Neutrophil (primary cell): ENCODE measurements around the gene OOSP4B.
"Not testable (repeated sequence)": the region's sequence is repeated elsewhere in the genome, so short reads cannot be mapped to it uniquely, and the experiment has no call there.

ENCODE experiments used
- H3K27ac ChIP-seq: fragments of 200-600 bp; sonication (generic); 2 replicates; pipeline ENCODE4 v1.5.1; 2016; ENCODE audit warnings: mild to moderate bottlenecking, moderate library complexity
- H3K27me3 ChIP-seq: fragments of 200-600 bp; sonication (generic); 2 replicates; pipeline ENCODE4 v1.6.0; 2016; ENCODE audit warnings: mild to moderate bottlenecking
- H3K36me3 ChIP-seq: fragments of 200-600 bp; sonication (generic); 2 replicates; pipeline ENCODE4 v1.5.1; 2017
- H3K4me1 ChIP-seq, 2 experiments: fragments of 200-600 bp in 1 of 2; sonication (generic) in 1 of 2; 1 replicate in 1 of 2; 2 replicates in 1 of 2; pipeline versions ENCODE4 v1.5.1 to v1.6.1; 2013 to 2016; ENCODE audit warnings: low read depth in 1 of 2, low read length in 1 of 2, mild to moderate bottlenecking in 1 of 2, moderate library complexity in 1 of 2; ENCODE audit not compliant: control insufficient read depth in 1 of 2, insufficient read depth in 1 of 2
- H3K4me3 ChIP-seq, 2 experiments: fragments of 200-600 bp in 1 of 2; sonication (generic) in 1 of 2; 1 replicate in 1 of 2; 2 replicates in 1 of 2; pipeline ENCODE4 v1.5.1; 2013 to 2016; ENCODE audit warnings: low read depth in 1 of 2, low read length in 1 of 2, mild to moderate bottlenecking in 1 of 2, moderate library complexity in 1 of 2
- H3K9me3 ChIP-seq: fragments of 200-600 bp; sonication (generic); 2 replicates; pipeline ENCODE4 v1.5.1; 2016
- TF ChIP-seq, protein P1 (sequence below): fragments of 200-600 bp; sonication (generic); IDR thresholded peaks from 2 replicates; pipeline ENCODE4 v1.5.1; 2016; ENCODE audit warnings: antibody characterized with exemption

The OOSP4B gene

DNA sequence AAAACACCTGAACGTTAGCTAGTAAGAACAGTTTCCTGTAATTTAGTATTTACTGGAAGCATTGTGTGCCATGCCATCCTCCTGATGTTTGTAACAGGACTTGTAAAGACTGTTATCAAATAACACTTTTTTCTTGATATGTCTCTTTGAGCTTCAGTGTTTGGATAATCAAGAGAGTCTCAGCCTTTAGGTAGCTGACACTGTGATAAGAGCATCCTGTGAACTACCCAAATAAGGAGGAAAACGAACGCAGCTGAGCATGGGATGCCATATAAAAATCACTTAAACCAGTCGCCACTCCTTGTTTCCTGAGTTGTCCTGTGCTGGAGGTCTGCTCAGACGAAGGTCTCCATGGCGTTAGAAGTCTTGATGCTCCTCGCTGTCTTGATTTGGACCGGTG, 23.1 kb downstream of the OOSP4B start, which contains the start of gene OOSP2:
OOSP2 (plus strand) TSS at position 301 of the 400 bp plus-strand sequence; CDS start at position 352, 51 bp downstream.
- Histone ChIP-seq H3K4me3 (no peak within 1 kb of the TSS), H3K4me1 (peaks cover 10 to 15% of the 10 kb centered on the region in 2 experiments), H3K27me3 (no peaks in the 10 kb centered on the region), H3K9me3 (no peaks in the 10 kb centered on the region), H3K36me3 (no peaks in the 10 kb centered on the region), H3K27ac (no peak within 1 kb of the TSS)
- TF ChIP-seq, protein P1, sequence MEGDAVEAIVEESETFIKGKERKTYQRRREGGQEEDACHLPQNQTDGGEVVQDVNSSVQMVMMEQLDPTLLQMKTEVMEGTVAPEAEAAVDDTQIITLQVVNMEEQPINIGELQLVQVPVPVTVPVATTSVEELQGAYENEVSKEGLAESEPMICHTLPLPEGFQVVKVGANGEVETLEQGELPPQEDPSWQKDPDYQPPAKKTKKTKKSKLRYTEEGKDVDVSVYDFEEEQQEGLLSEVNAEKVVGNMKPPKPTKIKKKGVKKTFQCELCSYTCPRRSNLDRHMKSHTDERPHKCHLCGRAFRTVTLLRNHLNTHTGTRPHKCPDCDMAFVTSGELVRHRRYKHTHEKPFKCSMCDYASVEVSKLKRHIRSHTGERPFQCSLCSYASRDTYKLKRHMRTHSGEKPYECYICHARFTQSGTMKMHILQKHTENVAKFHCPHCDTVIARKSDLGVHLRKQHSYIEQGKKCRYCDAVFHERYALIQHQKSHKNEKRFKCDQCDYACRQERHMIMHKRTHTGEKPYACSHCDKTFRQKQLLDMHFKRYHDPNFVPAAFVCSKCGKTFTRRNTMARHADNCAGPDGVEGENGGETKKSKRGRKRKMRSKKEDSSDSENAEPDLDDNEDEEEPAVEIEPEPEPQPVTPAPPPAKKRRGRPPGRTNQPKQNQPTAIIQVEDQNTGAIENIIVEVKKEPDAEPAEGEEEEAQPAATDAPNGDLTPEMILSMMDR: no peak

DNA sequence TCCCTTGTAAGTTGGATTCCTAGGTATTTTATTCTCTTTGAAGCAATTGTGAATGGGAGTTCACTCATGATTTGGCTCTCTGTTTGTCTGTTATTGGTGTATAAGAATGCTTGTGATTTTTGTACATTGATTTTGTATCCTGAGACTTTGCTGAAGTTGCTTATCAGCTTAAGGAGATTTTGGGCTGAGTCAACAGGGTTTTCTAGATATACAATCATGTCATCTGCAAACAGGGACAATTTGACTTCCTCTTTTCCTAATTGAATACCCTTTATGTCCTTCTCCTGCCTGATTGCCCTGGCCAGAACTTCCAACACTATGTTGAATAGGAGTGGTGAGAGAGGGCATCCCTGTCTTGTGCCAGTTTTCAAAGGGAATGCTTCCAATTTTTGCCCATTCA, 33.4 kb downstream of the OOSP4B start:
- not testable (repeated sequence) for H3K27me3 ChIP-seq, H3K36me3 ChIP-seq, H3K4me3 ChIP-seq, H3K27ac ChIP-seq, H3K9me3 ChIP-seq
- peaks cover 13 to 15% of the 10 kb centered on the region in 2 experiments for H3K4me1 ChIP-seq

DNA sequence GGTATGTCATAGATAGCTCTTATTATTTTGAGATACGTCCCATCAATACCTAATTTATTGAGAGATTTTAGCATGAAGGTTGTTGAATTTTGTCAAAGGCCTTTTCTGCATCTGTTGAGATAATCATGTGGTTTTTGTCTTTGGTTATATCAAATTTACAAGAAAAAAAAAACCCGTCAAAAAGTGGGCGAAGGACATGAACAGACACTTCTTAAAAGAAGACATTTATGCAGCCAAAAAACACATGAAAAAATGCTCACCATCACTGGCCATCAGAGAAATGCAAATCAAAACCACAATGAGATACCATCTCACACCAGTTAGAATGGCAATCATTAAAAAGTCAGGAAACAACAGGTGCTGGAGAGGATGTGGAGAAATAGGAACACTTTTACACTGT, 33.9 kb downstream of the OOSP4B start:
- H3K36me3 ChIP-seq, H3K4me3 ChIP-seq, H3K27me3 ChIP-seq, H3K27ac ChIP-seq, H3K9me3 ChIP-seq: not testable (repeated sequence)
- peaks cover 17 to 19% of the 10 kb centered on the region in 2 experiments for H3K4me1 ChIP-seq

DNA sequence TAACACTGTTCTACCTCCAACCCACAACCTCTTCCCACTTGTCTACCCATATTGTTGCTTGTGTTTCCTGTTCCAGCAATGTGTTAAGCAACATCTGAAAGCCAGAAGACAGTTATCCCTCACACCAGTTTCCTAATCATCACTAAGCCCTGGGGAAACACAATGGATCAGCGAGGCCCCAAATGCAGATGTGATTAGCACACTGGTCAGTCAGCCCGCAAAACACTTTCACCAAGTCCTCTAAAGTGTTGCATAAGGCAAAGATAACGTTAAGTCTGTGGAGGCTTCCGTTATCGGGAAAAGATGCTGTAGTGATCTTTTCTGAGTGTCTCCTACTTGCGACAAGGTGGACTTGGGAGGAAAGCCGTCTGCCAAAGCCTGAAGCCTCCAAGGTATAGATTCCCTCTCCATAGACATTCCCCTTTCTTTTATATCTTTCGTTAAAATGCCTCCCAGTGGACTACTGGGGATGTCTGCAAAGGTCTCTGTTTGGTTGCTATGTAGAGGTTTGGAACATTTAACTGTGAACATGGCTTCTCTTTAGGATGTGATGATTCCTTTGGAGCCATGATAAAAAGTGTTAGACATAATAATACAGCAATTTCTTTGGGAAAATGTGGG, 39.5 kb downstream of the OOSP4B start, which contains the start of gene MS4A3:
MS4A3 (plus strand) TSS at position 317 of the 621 bp plus-strand sequence. CDS start 4,496 bp downstream, outside the sequence.
- H3K4me1 ChIP-seq: peaks cover 61 to 75% of the 10 kb centered on the region in 2 experiments
- peak within 1 kb of the TSS; percentile 73 for H3K27ac ChIP-seq
- H3K9me3 ChIP-seq: no peaks in the 10 kb centered on the region
- peak within 1 kb of the TSS; percentile 9 to 40 for H3K4me3 ChIP-seq
- H3K36me3 ChIP-seq: no peaks in the 10 kb centered on the region
- TF ChIP-seq, protein P1: no peak
- H3K27me3 ChIP-seq: no peaks in the 10 kb centered on the region

DNA sequence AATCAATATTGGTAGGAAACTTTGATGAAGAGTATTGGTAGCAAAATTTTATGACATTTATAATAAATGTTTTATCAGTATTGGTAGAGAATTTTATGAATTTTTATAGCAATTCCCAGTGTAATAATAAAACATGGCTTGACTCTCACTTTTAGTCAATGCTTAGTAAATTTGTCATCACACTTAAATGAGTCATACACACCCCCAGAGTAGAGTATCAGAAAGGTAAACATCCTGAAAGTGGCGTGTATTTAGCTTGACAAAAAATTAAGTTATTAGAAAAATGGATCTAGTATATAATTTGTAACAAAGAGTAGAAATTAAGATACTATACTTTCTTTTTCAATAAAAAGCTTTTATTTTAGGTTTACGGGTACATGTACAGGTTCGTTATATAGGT, 42.1 kb downstream of the OOSP4B start:
- Histone ChIP-seq H3K4me3 (no peak overlapping the region), H3K27ac (peak overlapping the region; percentile 53), H3K9me3 (no peaks in the 10 kb centered on the region), H3K4me1 (peaks cover 78 to 96% of the 10 kb centered on the region in 2 experiments), H3K27me3 (no peaks in the 10 kb centered on the region), H3K36me3 (no peaks in the 10 kb centered on the region)
- TF ChIP-seq, protein P1: no peak

DNA sequence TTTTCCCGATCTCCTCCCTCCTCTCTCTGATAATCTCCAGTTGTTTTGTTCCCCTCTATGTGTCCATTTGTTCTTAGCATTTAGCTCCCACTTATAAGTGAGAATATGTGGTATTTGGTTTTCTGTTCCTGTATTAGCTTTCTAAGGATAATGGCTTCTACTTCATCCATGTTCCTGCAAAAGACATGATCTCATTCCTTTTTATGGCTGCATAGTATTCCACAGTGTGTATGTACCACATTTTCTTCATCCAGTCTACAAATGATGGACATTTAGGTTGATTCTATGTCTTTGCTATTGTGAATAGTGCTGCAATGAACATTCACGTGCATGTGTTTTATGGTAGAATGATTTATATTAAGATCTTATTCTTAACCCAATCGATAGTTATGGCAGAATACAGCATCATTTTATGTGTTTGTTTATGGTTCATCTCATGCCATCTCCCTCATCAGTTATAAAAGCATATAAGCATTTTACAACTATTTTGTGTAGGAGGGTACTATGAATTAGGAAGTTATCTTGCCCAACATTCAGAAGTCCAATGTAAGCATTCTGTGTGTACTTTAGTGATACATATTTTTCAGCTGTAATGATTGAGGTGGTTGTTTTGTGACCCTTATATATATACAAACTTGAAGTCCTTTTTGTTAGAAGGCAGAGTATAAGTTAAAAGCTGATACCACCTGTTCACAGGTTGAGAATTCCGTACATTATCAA, 42.7 kb downstream of the OOSP4B start:
- peak overlapping the region; percentile 53 for H3K27ac ChIP-seq
- TF ChIP-seq, protein P1: no peak
- no peaks in the 10 kb centered on the region for H3K27me3 ChIP-seq
- H3K9me3 ChIP-seq: no peaks in the 10 kb centered on the region
- no peaks in the 10 kb centered on the region for H3K36me3 ChIP-seq
- H3K4me1 ChIP-seq: peaks cover 78 to 96% of the 10 kb centered on the region in 2 experiments
- no peak overlapping the region for H3K4me3 ChIP-seq
